CD4-positive, alpha-beta memory T cell (primary cell): ENCODE results near the gene MKKS. TPM values are rescaled to one million over a fixed set of nuclear protein-coding genes. Genes with fewer than 3 reads are reported as not detected.
"Not testable (repeated sequence)": the region's sequence is repeated elsewhere in the genome, so short reads cannot be mapped to it uniquely, and the experiment has no call there.

ENCODE experiments used
- CTCF ChIA-PET: fragments of 350-600 bp; sonication (Branson Sonifier 250); formaldehyde crosslinking; loops from one replicate; lab custom pipeline; 2021; ENCODE audit warnings: inconsistent platforms; ENCODE audit not compliant: partially characterized antibody; lab: Charles Lee
- POLR2A ChIA-PET: fragments of 350-600 bp; sonication (Branson Sonifier 250); formaldehyde crosslinking; loops from one replicate; lab custom pipeline; 2021; ENCODE audit not compliant: partially characterized antibody; lab: Charles Lee
- DNase-seq, 5 donors: peaks; one replicate each; pipeline versions ENCODE4 v3.0.0 to v3.0.0-alpha.2; 2020 to 2022; ENCODE audit warnings: mixed read lengths in 1 of 5
- H3K27ac ChIP-seq: one replicate; pipeline ENCODE4 v1.7.0; 2013; ENCODE audit warnings: low read depth, low read length
- H3K27me3 ChIP-seq: 2 replicates; pipeline ENCODE4 v1.7.0; 2013; ENCODE audit warnings: mild to moderate bottlenecking, low read length, moderate library complexity; ENCODE audit not compliant: insufficient read depth
- H3K36me3 ChIP-seq: 2 replicates; pipeline ENCODE4 v1.7.0; 2013; ENCODE audit warnings: mild to moderate bottlenecking, low read length, moderate library complexity; ENCODE audit not compliant: insufficient read depth
- H3K4me1 ChIP-seq: 2 replicates; pipeline ENCODE4 v1.7.0; 2013; ENCODE audit warnings: mild to moderate bottlenecking, low read length, moderate library complexity; ENCODE audit not compliant: insufficient read depth
- H3K4me3 ChIP-seq, 2 donors: one replicate each; pipeline ENCODE4 v1.7.0; 2013; ENCODE audit warnings: low read length in 2 of 2, mild to moderate bottlenecking in 1 of 2
- H3K9me3 ChIP-seq, 2 donors: one replicate each; pipeline ENCODE4 v1.7.0; 2013; ENCODE audit warnings: low read length in 2 of 2, control low read depth in 1 of 2; ENCODE audit not compliant: control insufficient read depth in 1 of 2
- H3K27ac Mint-ChIP-seq, 7 donors: one replicate each; pipeline ENCODE4 v1.8.0; 2020 to 2021; ENCODE audit warnings: mixed read lengths in 7 of 7, mild to moderate bottlenecking in 6 of 7, inconsistent platforms in 3 of 7, moderate library complexity in 3 of 7
- H3K27me3 Mint-ChIP-seq, 2 donors: one replicate each; pipeline ENCODE4 v1.8.0; 2020 to 2021; ENCODE audit warnings: mixed read lengths in 2 of 2
- H3K36me3 Mint-ChIP-seq, 2 donors: one replicate each; pipeline ENCODE4 v1.8.0; 2020 to 2021; ENCODE audit warnings: mixed read lengths in 2 of 2, inconsistent platforms in 1 of 2, mild to moderate bottlenecking in 1 of 2
- H3K4me1 Mint-ChIP-seq, 4 donors: one replicate each; pipeline ENCODE4 v1.8.0; 2020 to 2021; ENCODE audit warnings: mixed read lengths in 4 of 4, mild to moderate bottlenecking in 1 of 4
- H3K4me3 Mint-ChIP-seq, 8 donors: one replicate each; pipeline ENCODE4 v1.8.0; 2020 to 2021; ENCODE audit warnings: mixed read lengths in 8 of 8, mild to moderate bottlenecking in 7 of 8, moderate library complexity in 6 of 8, inconsistent platforms in 3 of 8
- H3K9me3 Mint-ChIP-seq, 8 donors: one replicate each; pipeline ENCODE4 v1.8.0; 2020 to 2021; ENCODE audit warnings: mixed read lengths in 8 of 8, mild to moderate bottlenecking in 5 of 8, inconsistent platforms in 3 of 8, moderate library complexity in 1 of 8
- intact Hi-C: fragments of 100-400 bp; cut with micrococcal nuclease; formaldehyde crosslinking; loops from one replicate; pipeline ENCODE4 v1.15.1; 2023
- polyA plus RNA-seq, 2 donors: library from polyadenylated mRNA; unstranded; fragments of 300-500 nt; fragmentation: Illumina TruSeq; gene quantifications; one replicate each; pipeline ENCODE4 v1.2.3, GENCODE V29; 2021
- total RNA-seq, 2 experiments: library from RNA; stranded (reverse); gene quantifications; one replicate each; pipeline ENCODE4 v1.2.3, GENCODE V29; 2021

Gene MKKS
- total and polyA plus RNA-seq, 4 experiments from 2014 or later, result 14.6 to 34.9 (median 24.6) TPM

- intact Hi-C loops, result no loop called here
- Histone ChIP-seq H3K9me3 (no peaks in the 10 kb centered on the region), H3K27ac (no peak overlapping the region), H3K36me3 (peaks cover 7% of the 10 kb centered on the region), H3K4me3 (no peak overlapping the region), H3K4me1 (no peaks in the 10 kb centered on the region), H3K27me3 (no peaks in the 10 kb centered on the region)
- H3K9me3 Mint-ChIP-seq, result no peaks in the 10 kb centered on the region
- no peak for DNase-seq
- H3K27me3 Mint-ChIP-seq, result no peaks in the 10 kb centered on the region
- H3K4me1 Mint-ChIP-seq, result peaks cover 7 to 28% (median 19%) of the 10 kb centered on the region in 4 donors
- H3K36me3 Mint-ChIP-seq, result peaks cover 34 to 39% of the 10 kb centered on the region in 2 donors
- CTCF ChIA-PET, result interaction anchor here (1.8 kb wide), 1 partner anchor 441 kb away, joined by 4 read pairs; no protein-coding TSS in a partner anchor
- no peak overlapping the region for H3K4me3 Mint-ChIP-seq
- POLR2A ChIA-PET, result no interaction called here
- H3K27ac Mint-ChIP-seq, result peak overlapping the region in 1 of 7 donors; percentile 23
Observed at GRCh38 chr20:10419550-10420133, 14.4 kb downstream of the MKKS start.

DNA sequence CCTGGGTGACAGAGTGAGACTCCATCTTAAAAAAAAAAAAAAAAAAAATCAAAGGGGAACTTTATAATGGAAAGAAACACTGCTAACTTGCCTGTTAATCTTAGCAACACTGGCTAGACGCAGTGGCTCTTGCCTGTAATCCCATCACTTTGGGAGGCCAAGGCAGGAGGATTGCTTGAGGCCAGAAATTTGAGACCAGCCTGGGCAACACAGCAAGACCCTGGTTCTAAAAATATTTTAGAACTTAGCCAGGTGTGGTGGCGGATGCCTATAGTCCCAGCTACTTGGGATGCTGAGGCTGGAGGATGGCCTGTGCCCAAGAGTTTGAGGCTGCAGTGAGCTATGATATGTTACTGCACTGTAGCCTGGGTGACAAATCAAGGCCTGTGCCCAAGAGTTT, 16.8 kb downstream of the MKKS start:
- H3K27ac ChIP-seq, H3K9me3 ChIP-seq, H3K4me1 ChIP-seq, H3K4me3 Mint-ChIP-seq, CTCF ChIA-PET, DNase-seq, H3K27me3 ChIP-seq, H3K4me3 ChIP-seq, H3K36me3 ChIP-seq, H3K27me3 Mint-ChIP-seq, intact Hi-C loops, H3K9me3 Mint-ChIP-seq: not testable (repeated sequence)
- peaks cover 33 to 41% of the 10 kb centered on the region in 2 donors for H3K36me3 Mint-ChIP-seq
- POLR2A ChIA-PET, result interaction anchor here (1.5 kb wide), 1 partner anchor 17 kb away, joined by 3 read pairs; the partner anchor contains the start of gene SLX4IP
- H3K4me1 Mint-ChIP-seq, result peaks cover 7 to 25% (median 18%) of the 10 kb centered on the region in 4 donors
- H3K27ac Mint-ChIP-seq, result peak overlapping the region in 1 of 7 donors; percentile 81

- Mint-ChIP-seq H3K36me3 (peaks cover 33 to 39% of the 10 kb centered on the region in 2 donors), H3K27ac (peak overlapping the region in 3 of 7 donors; percentile 4 to 80 (median 30)), H3K9me3 (no peaks in the 10 kb centered on the region), H3K27me3 (no peaks in the 10 kb centered on the region), H3K4me1 (peaks cover 1 to 25% (median 13%) of the 10 kb centered on the region in 4 donors), H3K4me3 (no peak overlapping the region)
- Histone ChIP-seq H3K27ac (no peak overlapping the region), H3K4me3 (no peak overlapping the region), H3K9me3 (no peaks in the 10 kb centered on the region), H3K4me1 (no peaks in the 10 kb centered on the region), H3K27me3 (no peaks in the 10 kb centered on the region), H3K36me3 (peaks cover 1% of the 10 kb centered on the region)
- intact Hi-C loops, result no loop called here
- POLR2A ChIA-PET, result no interaction called here
- DNase-seq, result no peak
- CTCF ChIA-PET, result interaction anchor here (1.1 to 3.0 kb wide), 2 partner anchors 10 to 12 kb away, joined by 3 to 12 read pairs; no protein-coding TSS in a partner anchor
Observed at GRCh38 chr20:10415013-10415650, 18.9 kb downstream of the MKKS start.

GRCh38 chr20:10412591-10413408, 21.2 kb downstream of the MKKS start:
- Histone ChIP-seq H3K9me3 (no peaks in the 10 kb centered on the region), H3K4me1 (no peaks in the 10 kb centered on the region), H3K36me3 (no peaks in the 10 kb centered on the region), H3K27ac (no peak overlapping the region), H3K27me3 (no peaks in the 10 kb centered on the region), H3K4me3 (no peak overlapping the region)
- H3K36me3 Mint-ChIP-seq, result peaks cover 27 to 33% of the 10 kb centered on the region in 2 donors
- H3K27me3 Mint-ChIP-seq, result no peaks in the 10 kb centered on the region
- H3K4me1 Mint-ChIP-seq, result peaks cover 0 to 19% (median 9%) of the 10 kb centered on the region in 4 donors
- intact Hi-C loops, result no loop called here
- POLR2A ChIA-PET, result no interaction called here
- no peak overlapping the region for H3K27ac Mint-ChIP-seq
- no peak for DNase-seq
- H3K9me3 Mint-ChIP-seq, result no peaks in the 10 kb centered on the region
- H3K4me3 Mint-ChIP-seq, result no peak overlapping the region
- CTCF ChIA-PET, result interaction anchor here (0.9 to 3.0 kb wide), 4 partner anchors 10 to 49 kb away, joined by 3 to 12 read pairs (median 3); no protein-coding TSS in a partner anchor

DNA sequence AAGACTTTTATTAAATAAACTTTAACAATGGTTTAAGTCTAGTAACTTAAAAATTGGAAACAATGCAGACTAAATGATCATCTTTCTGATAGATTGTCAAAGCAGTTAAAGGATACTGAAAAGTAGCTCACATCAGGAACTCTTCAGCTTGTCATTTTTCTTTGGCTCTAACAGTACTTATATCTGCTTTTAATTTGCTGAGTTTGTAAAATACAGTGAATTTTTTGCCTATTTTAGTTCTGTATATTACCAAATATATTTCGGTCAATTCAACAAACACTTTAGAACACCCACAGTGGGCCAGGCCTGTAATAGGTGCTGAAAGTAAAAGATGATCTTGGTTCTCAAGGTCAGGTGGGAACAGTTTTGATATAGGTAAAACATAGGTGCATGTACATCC, 22.3 kb downstream of the MKKS start:
- H3K36me3 Mint-ChIP-seq, result peaks cover 28 to 29% of the 10 kb centered on the region in 2 donors
- H3K27ac Mint-ChIP-seq, result peak overlapping the region in 1 of 7 donors; percentile 0
- H3K27ac ChIP-seq, result no peak overlapping the region

GRCh38 chr20:10408108-10408813, 25.8 kb downstream of the MKKS start:
- H3K4me1 Mint-ChIP-seq, result no peaks in the 10 kb centered on the region
- no peaks in the 10 kb centered on the region for H3K27me3 Mint-ChIP-seq
- POLR2A ChIA-PET, result no interaction called here
- H3K36me3 Mint-ChIP-seq, result peaks cover 17 to 27% of the 10 kb centered on the region in 2 donors
- no peaks in the 10 kb centered on the region for H3K4me1 ChIP-seq
- H3K9me3 Mint-ChIP-seq, result no peaks in the 10 kb centered on the region
- H3K4me3 ChIP-seq, result no peak overlapping the region
- no peak overlapping the region for H3K27ac ChIP-seq
- H3K4me3 Mint-ChIP-seq, result no peak overlapping the region
- peaks cover 4% of the 10 kb centered on the region for H3K36me3 ChIP-seq
- CTCF ChIA-PET, result interaction anchor here (1.4 kb wide), 1 partner anchor 19 kb away, joined by 8 read pairs; no protein-coding TSS in a partner anchor
- intact Hi-C loops, result no loop called here
- H3K27ac Mint-ChIP-seq, result no peak overlapping the region
- no peaks in the 10 kb centered on the region for H3K9me3 ChIP-seq
- DNase-seq, result no peak
- H3K27me3 ChIP-seq, result no peaks in the 10 kb centered on the region

More for the DNA sequence above, 22.3 kb downstream of the MKKS start:
- Mint-ChIP-seq H3K4me3 (no peak overlapping the region), H3K4me1 (peaks cover 0 to 15% (median 6%) of the 10 kb centered on the region in 4 donors), H3K27me3 (no peaks in the 10 kb centered on the region), H3K9me3 (no peaks in the 10 kb centered on the region)
- ChIA-PET CTCF (interaction anchor here (2.4 kb wide), 1 partner anchor 16 kb away, joined by 15 read pairs; no protein-coding TSS in a partner anchor), POLR2A (interaction anchor here (1.3 kb wide), 1 partner anchor 23 kb away, joined by 3 read pairs; the partner anchor contains the start of gene SLX4IP)
- Histone ChIP-seq H3K4me3 (no peak overlapping the region), H3K4me1 (no peaks in the 10 kb centered on the region), H3K9me3 (no peaks in the 10 kb centered on the region), H3K27me3 (no peaks in the 10 kb centered on the region), H3K36me3 (no peaks in the 10 kb centered on the region)
- no peak for DNase-seq
- intact Hi-C loops, result no loop called here
